K562 (cell line): ENCODE results near the gene HLA-F. TPM values are rescaled to one million over a fixed set of nuclear protein-coding genes. Genes with fewer than 3 reads are reported as not detected.

ENCODE experiments used
- ATAC-seq: fragments of 200-7000 bp; cut with Tn5 transposase; 3 replicates; pipeline ENCODE4 v1.9.1; 2020; ENCODE audit warnings: moderate library complexity
- BruUV-seq: library from RNA; stranded (reverse); fragments of 400-500 nt; replicated peaks from 2 replicates; lab custom pipeline; 2021; lab: Mats Ljungman, UMichigan
- CTCF ChIA-PET: fragments of 300-600 bp; formaldehyde crosslinking; extraction: SDS; loops from one replicate; lab custom pipeline; 2021; ENCODE audit warnings: low intra/inter-chr PET ratio; lab: Yijun Ruan, JAX
- POLR2A ChIA-PET: fragments of 300-600, 350-650 bp; sonication (Branson Sonifier 250); formaldehyde crosslinking; extraction: SDS; loops from one replicate; lab custom pipeline; 2021; ENCODE audit warnings: antibody characterized with exemption, inconsistent platforms; lab: Yijun Ruan, JAX
- DNase-seq, 4 experiments: peaks; one replicate each; pipeline versions ENCODE4 v3.0.0 to v3.0.0-alpha.2; 2011 to 2018; ENCODE audit warnings: low spot score in 3 of 4, mixed read lengths in 3 of 4; ENCODE audit errors: extremely low read depth in 1 of 4
- FAIRE-seq: peaks from 2 replicates; lab custom pipeline; 2011; peaks lifted over from hg19 to GRCh38; lab: Jason Lieb, UNC
- H2AFZ ChIP-seq: 2 replicates; pipeline ENCODE4 v1.6.0; 2011; ENCODE audit warnings: low read depth, low read length, control low read depth, inconsistent platforms
- H3K27ac ChIP-seq: fragments of 200-600 bp; 3 replicates; pipeline ENCODE4 v1.8.0; 2011; ENCODE audit warnings: low read depth, mild to moderate bottlenecking, control low read depth, inconsistent platforms, low read length, moderate library complexity, mixed read lengths; ENCODE audit errors: extremely low read depth
- H3K27me3 ChIP-seq, 2 experiments: fragments of 300-600 bp in 1 of 2; 2 replicates in 1 of 2; 3 replicates in 1 of 2; pipeline versions ENCODE4 v1.6.0 to v1.8.0; 2011; ENCODE audit warnings: inconsistent platforms in 2 of 2, low read length in 2 of 2, mild to moderate bottlenecking in 1 of 2, mixed read lengths in 1 of 2, moderate library complexity in 1 of 2; ENCODE audit not compliant: control insufficient read depth in 2 of 2, insufficient read depth in 2 of 2
- H3K36me3 ChIP-seq: fragments of 300-600 bp; 3 replicates; pipeline ENCODE4 v1.8.0; 2011; ENCODE audit warnings: mild to moderate bottlenecking, low read length, inconsistent platforms; ENCODE audit not compliant: control insufficient read depth, insufficient read depth
- H3K4me1 ChIP-seq, 2 experiments: fragments of 200-600 bp in 1 of 2; replicated peaks in 1 of 2; 2 replicates in 1 of 2; 3 replicates in 1 of 2; pipeline versions ENCODE4 v1.5.1 to v1.8.0; 2011; ENCODE audit warnings: inconsistent platforms in 2 of 2, low read length in 2 of 2, mild to moderate bottlenecking in 1 of 2, mixed read lengths in 1 of 2, moderate library complexity in 1 of 2; ENCODE audit not compliant: control insufficient read depth in 2 of 2, insufficient read depth in 2 of 2
- H3K4me2 ChIP-seq: 2 replicates; pipeline ENCODE4 v1.6.1; 2011; ENCODE audit warnings: low read length, control low read depth, inconsistent platforms, mixed read lengths; ENCODE audit not compliant: insufficient read depth
- H3K4me3 ChIP-seq: fragments of 200-600 bp; sonication (generic), shearing (Covaris generic); 2 replicates; pipeline ENCODE4 v1.5.1; 2016; ENCODE audit warnings: control low read depth, inconsistent platforms
- H3K79me2 ChIP-seq: fragments of 200-600 bp; 3 replicates; pipeline ENCODE4 v1.8.0; 2011; ENCODE audit warnings: low read length, inconsistent platforms; ENCODE audit not compliant: control insufficient read depth, insufficient read depth
- H3K9ac ChIP-seq, 2 experiments: 2 replicates each; pipeline versions ENCODE4 v1.6.0 to v1.6.1; 2011; ENCODE audit warnings: low read depth in 2 of 2, low read length in 2 of 2, control low read depth in 1 of 2, inconsistent platforms in 1 of 2, mild to moderate bottlenecking in 1 of 2, mixed read lengths in 1 of 2; ENCODE audit not compliant: insufficient read depth in 1 of 2
- H3K9me1 ChIP-seq: one replicate; pipeline ENCODE4 v1.6.0; 2011; ENCODE audit warnings: inconsistent platforms, mild to moderate bottlenecking, low read length, moderate library complexity; ENCODE audit not compliant: control insufficient read depth, insufficient read depth
- H3K9me3 ChIP-seq: replicated peaks from 2 replicates; pipeline ENCODE4 v1.5.1; 2011; ENCODE audit warnings: low read depth, low read length, inconsistent platforms; ENCODE audit not compliant: control insufficient read depth, insufficient read depth
- H4K20me1 ChIP-seq: replicated peaks from 2 replicates; pipeline ENCODE4 v1.6.1; 2011; ENCODE audit warnings: low read length, inconsistent platforms, mixed read lengths; ENCODE audit not compliant: control insufficient read depth, insufficient read depth
- JUN ChIP-seq, 2 experiments: sonication (generic) in 1 of 2; formaldehyde crosslinking in 1 of 2; IDR thresholded peaks; 2 replicates each; pipeline versions ENCODE4 v1.6.1 to v1.8.0; 2012 to 2022; ENCODE audit warnings: borderline replicate concordance in 2 of 2, mild to moderate bottlenecking in 2 of 2, improper control_type of control experiment in 1 of 2, low read depth in 1 of 2, low read length in 1 of 2, missing genetic modification reagents in 1 of 2
- SIX5 ChIP-seq, 2 experiments: IDR thresholded peaks; 2 replicates each; pipeline ENCODE4 v1.6.1; 2011; ENCODE audit warnings: low read length in 2 of 2, borderline replicate concordance in 1 of 2, low read depth in 1 of 2, mild to moderate bottlenecking in 1 of 2, moderate library complexity in 1 of 2; ENCODE audit not compliant: insufficient read depth in 1 of 2
- WGBS: fragments of 100-300 bp; shearing (Covaris generic); methylation state at CpG from one replicate; pipeline ENCODE4 v1.1.6; 2016; ENCODE audit warnings: low coverage, mixed read lengths; ENCODE audit not compliant: insufficient coverage; ENCODE audit errors: missing lambda C conversion rate; 5-methylcytosine and 5-hydroxymethylcytosine counted together
- in situ Hi-C: fragments of 300-500 bp; cut with MboI; formaldehyde crosslinking; loops from 4 replicates; pipeline ENCODE4 v1.15.0; 2018; ENCODE audit warnings: inconsistent platforms, mixed read lengths
- intact Hi-C: fragments of 100-400 bp; cut with micrococcal nuclease; formaldehyde crosslinking; loops from 2 replicates; pipeline ENCODE4 v1.14.2; 2022
- polyA plus RNA-seq, 8 experiments: library from polyadenylated mRNA; depleted of rRNA in 4 of 8; stranded (reverse) in 5 of 8; unstranded in 3 of 8; fragments of >200 nt; fragmentation: Nextera tagmentation in 2 of 8; fragmentation: Illumina TruSeq in 1 of 8; extraction: Ambion mirVana in 2 of 8; extraction: Trizol in 1 of 8; gene quantifications; 2 replicates each; pipeline versions ENCODE4 v1.2.1 to v1.2.3, GENCODE V29; 2011 to 2014; ENCODE audit warnings: inconsistent platforms in 1 of 8, missing spikeins in 1 of 8
- total RNA-seq, 7 experiments: library from RNA; depleted of rRNA in 6 of 7; stranded (reverse); fragments of >200 nt in 6 of 7; fragmentation: Illumina TruSeq in 2 of 7; extraction: Trizol in 2 of 7; gene quantifications; 2 replicates each; pipeline versions ENCODE4 v1.2.1 to v1.2.3, GENCODE V29; 2011 to 2021; ENCODE audit warnings: low replicate concordance in 1 of 7

Gene HLA-F
- total and polyA plus RNA-seq, 9 of the 15 experiments (the other 6 are each of a cell fraction or from before 2014, with no cell fraction given) = 0.40 to 0.76 (median 0.46) TPM; not detected in 6

- no peak overlapping the region for H3K27ac ChIP-seq
- WGBS = 0% methylated on average over 1 of the region's 2 CpGs
- H2AFZ ChIP-seq = no peak overlapping the region
- BruUV-seq = no TSS peak
- H3K9ac ChIP-seq = no peak overlapping the region
- in situ Hi-C loops = no loop called here
- FAIRE-seq = no peak
- TF ChIP-seq SIX5 (IDR thresholded peaks at IDR 0.05; ENCODE audit: borderline replicate concordance in 1 of 2, insufficient read depth in 1 of 2, low read depth in 1 of 2, low read length in 2 of 2) (no peak), JUN (IDR thresholded peaks at IDR 0.05; ENCODE audit: borderline replicate concordance, low read depth, low read length) (no peak), JUN (CRISPR knock-in tag; IDR thresholded peaks at IDR 0.05; ENCODE audit: borderline replicate concordance) (no peak)
- TF ChIP-seq, all 486 proteins: peak for 0
- no peaks in the 10 kb centered on the region for H3K9me1 ChIP-seq
- intact Hi-C loops = no loop called here
- no peak overlapping the region for H3K4me3 ChIP-seq
- ATAC-seq (no peak), DNase-seq (no peak)
- ChIA-PET POLR2A (interaction anchor here (1.0 to 1.2 kb wide), 2 partner anchors 15 to 41 kb away, joined by 3 to 5 read pairs; no protein-coding TSS in a partner anchor), CTCF (no interaction called here)
- H3K36me3 ChIP-seq = no peaks in the 10 kb centered on the region
- H3K9me3 ChIP-seq = no peaks in the 10 kb centered on the region
- no peaks in the 10 kb centered on the region for H3K79me2 ChIP-seq
- peaks cover 0 to 2% of the 10 kb centered on the region in 2 experiments; a peak in 2 of 5 replicates for H3K4me1 ChIP-seq
- no peak overlapping the region for H3K4me2 ChIP-seq
- H3K27me3 ChIP-seq = peaks cover 0 to 32% of the 10 kb centered on the region in 2 experiments; a peak in 3 of 5 replicates
- no peaks in the 10 kb centered on the region for H4K20me1 ChIP-seq
Observed at GRCh38 chr6:29763491-29764289, 40.5 kb downstream of the HLA-F start.
